Right forelimb (tissue), 1 donor: ENCODE results near the gene MAPKAPK3.
A peak's percentile ranks its signal among the peaks of the same experiment; 100 is the strongest.

Source experiments
- DNase-seq: peaks from one replicate; pipeline ENCODE4 v3.0.0-alpha.2; 2018

The MAPKAPK3 gene

GRCh38 chr3:50609071-50609762 is 7.7 kb upstream of the MAPKAPK3 start:
- DNase-seq = no peak

DNA sequence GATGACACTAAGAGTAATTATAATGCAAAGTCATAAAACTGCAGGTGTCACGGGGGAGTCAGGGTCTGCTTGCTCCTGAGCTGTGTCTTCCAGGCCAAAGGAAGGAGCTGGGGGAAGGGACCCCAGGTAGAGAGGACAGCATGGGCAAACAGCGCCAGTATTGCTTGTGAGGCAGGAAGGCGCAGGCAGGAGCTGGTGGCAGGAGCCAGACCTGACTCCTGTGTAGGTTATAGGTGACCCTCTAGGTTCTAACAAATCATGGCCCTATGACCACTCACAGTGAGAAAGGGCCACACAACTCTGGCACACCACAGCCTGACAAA is 7.2 kb upstream of the MAPKAPK3 start:
- no peak for DNase-seq

DNA sequence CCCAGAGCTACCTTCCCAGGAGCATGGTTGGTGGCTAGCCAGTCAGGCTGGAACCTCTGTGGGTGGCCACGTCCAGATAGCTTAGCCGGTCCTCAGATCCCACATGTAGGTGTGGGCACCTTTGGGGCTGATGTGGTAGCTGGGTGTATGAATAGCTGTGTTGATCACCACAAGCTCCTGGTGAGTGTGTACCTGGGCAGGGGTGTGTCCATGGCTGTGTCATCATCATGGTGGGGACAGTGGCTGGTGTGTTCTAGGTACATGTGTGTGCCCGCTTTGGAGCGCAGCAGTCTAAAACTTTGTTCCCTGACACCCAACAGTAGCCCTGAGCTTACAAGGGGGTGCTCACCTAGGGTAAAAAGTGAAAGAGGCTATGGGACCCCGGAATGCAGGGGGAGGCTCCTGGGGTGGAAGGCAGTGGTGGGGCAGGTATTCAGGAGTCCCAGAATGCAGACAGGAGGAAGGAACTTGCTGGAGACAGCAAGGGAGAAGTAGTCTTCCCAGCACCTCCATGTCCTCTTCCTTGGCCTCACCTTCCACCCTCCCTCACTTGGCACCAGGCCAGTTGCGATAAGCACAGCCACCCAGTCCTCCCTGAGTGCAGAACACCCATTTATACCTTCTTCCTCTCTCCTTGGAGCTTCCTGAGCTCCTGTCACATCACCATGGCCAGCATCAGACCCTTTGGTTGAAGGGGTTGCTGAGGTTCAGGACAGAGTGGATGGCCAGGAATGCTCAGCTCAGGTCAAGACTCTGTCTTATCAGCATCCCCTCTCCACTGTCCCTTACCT is 6.6 kb upstream of the MAPKAPK3 start:
- DNase-seq = no peak

GRCh38 chr3:50610992-50611463 is 5.9 kb upstream of the MAPKAPK3 start:
- DNase-seq = no peak

- peak; percentile 99 for DNase-seq
These were observed 5.3 kb upstream of the MAPKAPK3 start, which contains the start of gene CISH for GRCh38 chr3:50611464-50612233. TSS of gene CISH (minus strand) at chr3:50611774. CDS start at chr3:50611650, 124 bp downstream.

DNA sequence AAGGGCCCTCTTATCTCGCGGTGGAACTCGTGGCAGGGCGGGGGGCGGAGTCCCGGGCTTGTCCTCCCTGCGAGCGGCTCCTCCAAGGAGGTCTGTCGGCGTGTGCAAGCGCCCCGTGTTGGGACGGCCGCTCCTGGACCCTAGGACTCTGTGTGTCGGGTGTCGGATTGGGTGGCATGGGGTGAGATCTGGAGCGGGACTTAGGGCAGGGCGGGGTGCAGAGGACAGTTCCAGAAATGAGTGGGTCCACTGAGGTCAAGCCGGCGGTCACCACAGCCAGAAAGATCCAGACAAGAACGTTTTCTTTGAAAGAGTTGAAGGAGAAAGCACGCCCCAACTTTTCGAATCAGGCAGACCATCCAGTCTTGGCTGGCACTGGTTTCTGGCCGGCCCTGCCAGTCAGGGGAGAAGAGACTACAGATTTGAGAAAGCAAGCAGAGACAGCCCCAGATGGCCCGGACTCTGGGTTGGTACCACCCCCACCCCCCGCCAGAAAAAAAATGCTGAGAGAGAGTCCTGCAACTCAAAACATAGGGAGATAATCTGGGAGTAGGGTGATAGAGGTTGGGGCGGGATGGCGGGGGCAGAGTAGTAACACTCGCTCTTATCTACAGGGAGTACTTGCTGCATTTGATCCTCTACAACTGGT is 4.6 kb upstream of the MAPKAPK3 start:
- no peak for DNase-seq

DNA sequence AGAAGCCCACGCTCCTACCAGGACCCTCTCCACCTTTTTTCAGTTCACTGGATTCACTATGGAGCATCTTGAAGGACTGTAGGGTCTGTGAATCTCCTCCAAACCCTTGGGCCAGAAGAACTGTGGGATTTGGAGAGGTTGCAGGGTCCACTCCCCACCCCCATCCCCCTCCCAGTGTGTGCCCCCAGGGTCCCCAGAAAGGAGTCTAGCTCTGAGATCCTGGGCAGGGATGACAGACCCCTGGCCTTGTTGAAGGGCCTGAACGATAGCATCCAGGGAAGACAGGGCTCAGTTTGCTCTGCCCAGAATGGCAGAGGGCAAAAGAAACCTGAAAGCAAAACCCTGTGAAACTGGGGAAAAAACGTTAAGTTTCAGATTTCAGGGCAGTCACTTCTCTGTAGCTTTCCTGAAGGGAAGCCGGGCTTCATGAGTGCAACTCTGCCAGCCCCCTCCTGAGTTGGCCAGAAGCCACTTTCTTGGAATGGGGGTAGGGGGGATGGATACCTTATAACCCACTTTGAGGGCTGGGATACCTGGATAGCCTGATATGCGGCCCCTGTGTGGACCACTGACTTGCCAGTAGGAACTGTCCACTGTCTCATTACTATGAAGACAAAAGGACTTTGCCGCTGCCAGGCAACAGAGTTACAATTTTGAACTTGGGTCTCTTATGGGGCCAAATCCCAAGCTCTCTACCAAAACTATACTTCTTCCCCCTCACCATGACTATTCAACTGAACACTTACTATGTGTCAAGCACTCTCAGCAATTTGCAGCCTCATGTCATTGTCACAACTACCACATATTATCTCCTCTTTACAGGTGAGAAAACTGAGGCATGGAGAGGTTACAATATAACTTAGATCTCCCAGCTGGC is 3.7 kb upstream of the MAPKAPK3 start:
- no peak for DNase-seq

GRCh38 chr3:50615190-50615589 is 1.8 kb upstream of the MAPKAPK3 start:
- peak; percentile 35 for DNase-seq

GRCh38 chr3:50616003-50616769 is 765 bp upstream of the MAPKAPK3 start:
- peak; percentile 89 for DNase-seq

DNA sequence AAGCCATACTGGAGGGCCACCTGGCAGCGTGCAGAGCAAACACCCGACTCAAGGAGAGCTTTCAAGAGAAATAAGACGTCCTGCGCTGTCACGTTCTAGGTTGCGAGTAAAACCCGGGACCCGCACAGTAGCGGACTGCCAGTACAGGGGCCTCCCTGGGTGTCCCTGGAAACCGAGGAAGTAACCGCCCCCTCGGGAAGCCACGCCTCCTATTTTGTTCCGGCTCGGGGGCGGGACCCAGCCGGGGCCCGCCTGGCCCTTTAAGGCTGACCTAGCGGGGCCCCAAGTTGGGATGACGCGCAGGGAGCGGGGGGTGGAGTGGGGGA is 218 bp upstream of the MAPKAPK3 start:
- peak; percentile 92 for DNase-seq

GRCh38 chr3:50617911-50618481 is 1.0 kb downstream of the MAPKAPK3 start:
- no peak for DNase-seq

GRCh38 chr3:50620420-50620819 is 3.5 kb downstream of the MAPKAPK3 start:
- DNase-seq = no peak

DNA sequence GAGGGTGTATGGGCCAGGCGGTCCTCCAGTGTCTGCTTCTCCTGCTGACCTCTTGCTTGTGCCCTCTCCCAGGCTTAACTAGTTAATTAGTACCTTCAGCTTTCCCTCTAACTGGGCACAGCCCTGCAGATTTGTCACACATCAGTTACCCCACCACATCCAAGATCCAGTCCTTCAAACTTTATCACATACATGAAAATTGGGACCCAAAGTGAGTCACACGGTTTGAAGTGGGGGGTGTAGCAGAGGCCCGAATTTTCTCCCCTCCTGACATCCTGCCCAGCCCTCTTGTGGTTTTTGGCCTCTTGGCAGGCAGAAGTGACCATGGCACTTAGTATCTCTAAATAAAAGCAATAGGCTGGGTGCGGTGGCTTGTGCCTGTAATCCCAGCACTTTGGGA is 3.9 kb downstream of the MAPKAPK3 start:
- no peak for DNase-seq

DNA sequence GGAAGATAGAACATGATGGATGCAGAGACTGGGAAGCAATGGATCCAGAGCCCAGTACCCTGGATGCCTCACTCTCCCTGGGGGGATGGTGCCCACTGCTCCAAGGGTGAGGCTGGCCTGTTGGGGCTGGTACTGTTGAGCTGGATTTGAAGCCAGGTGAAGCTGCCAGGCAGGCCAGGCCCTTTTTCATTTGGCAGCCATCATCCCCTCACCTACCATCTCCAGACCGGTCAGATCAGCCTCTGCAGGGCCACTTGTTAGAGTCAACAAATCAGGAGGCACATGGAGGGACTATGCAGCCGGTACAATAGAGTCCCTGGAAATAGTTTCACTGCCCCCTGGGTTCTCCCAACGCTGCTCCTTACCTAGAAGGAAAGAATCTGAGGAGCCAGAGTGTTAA is 5.9 kb downstream of the MAPKAPK3 start:
- no peak for DNase-seq

DNA sequence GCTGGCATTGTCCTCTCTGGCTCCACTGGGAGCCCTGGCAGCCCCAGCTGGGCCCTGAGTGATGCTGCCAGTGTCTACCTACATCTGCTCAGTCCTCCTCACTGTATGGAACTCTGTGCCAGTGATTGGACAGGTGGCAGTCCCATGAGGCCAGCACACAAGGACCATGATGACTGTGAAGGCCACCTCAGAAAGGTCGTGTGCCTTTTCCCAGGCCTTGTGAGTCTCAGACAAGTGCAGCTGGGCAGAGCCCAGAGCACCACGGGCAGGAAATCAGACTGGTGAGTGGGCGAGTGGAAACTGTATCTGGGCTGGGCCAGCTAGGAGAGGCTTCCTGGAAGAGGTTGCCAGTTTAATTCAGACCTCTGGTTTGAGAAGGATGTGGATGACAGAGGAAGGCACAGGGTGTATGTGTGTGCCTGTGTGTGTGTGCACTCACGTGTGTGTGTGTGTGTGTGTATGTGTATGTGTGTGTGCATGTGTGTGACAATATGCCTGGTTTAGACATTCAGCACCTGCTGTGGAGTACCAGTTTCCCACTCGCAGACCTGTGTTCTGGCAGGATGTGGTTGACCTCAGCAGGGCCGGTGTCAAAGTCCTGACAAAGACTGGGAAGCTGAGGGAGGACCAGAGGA is 7.0 kb downstream of the MAPKAPK3 start:
- DNase-seq = no peak

DNA sequence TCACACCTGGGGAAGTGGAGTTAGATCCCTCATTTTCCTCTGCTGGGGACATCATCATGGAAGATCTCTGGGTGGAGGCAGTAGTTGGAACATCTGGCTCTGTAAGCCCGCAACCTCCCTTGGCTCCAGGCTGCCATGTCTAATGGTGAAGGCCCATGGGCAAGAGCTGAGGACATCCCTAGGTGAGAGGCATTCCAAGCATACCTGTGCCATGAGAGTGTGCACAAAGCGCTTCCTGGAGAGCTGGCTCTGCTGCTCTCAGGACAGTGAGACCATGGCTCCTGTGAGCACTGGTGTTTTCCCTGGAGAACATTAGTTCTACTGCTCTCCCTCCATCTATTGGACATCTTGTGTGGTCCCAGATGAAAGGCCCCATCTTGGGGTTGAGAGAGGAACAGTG is 7.7 kb downstream of the MAPKAPK3 start:
- no peak for DNase-seq

DNA sequence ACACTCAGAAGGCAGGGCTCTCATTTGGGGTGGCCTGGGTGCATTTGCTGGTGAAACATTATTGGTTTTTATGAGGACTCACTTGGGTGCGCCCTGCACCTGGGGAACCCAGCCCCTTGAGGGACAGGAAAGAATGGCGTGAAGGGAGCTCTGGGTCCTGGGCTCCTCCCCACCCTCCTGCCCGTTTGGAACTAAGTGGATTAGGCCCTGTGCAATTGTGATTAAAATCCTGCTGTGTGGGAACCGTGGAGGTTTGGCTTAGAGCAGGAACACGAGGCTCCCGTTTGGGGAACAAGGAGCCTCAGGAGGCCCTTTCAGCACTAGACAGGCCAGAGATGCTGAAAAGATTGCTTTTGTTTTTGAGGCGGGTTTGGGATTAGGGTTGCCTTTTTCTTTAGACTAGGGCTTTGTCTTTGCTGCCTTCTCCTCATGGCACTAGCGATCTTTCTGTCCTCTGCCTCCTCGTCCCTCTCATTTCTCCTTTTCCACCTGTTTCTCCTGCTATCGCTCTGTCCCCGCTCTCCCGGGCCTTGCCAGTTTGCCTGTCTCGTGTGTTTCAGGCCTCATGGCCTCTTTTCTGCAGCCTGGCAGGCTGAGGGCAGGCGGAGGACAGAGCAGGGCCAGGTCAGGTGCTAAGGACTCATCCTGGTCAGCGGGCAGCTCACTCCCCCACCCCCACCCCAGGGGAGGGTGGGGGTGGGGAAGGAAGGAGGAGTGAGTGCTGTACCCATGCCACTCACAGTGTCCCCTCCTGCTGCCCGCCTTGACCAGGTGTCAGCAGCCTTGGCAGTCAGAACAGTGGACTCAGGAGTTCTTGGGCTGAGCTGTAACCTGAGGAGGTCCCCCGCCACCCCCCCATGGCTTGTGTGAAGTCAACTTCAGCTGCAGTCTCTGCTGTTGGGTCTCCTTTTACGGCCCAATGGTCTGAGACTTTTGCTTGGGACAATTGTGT is 8.6 kb downstream of the MAPKAPK3 start:
- no peak for DNase-seq

DNA sequence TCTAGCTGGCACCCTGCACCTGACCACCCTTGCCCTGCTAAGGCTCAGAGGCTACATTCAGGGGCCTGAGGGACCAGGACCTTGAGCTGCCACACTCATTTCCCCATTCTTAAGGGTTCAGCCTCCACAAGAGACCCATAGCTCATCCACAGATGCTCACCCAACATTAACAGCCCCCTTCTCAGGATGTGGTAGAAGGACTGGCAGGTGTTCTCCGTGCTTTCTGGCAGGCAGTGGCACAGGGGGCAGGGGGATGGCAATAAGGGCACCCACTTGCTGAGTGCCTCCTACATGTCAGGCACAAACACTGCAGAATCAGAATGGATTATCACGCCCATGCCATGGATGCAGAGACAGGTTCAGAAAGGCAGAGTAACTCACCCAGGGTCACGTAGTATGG is 9.4 kb downstream of the MAPKAPK3 start:
- no peak for DNase-seq

DNA sequence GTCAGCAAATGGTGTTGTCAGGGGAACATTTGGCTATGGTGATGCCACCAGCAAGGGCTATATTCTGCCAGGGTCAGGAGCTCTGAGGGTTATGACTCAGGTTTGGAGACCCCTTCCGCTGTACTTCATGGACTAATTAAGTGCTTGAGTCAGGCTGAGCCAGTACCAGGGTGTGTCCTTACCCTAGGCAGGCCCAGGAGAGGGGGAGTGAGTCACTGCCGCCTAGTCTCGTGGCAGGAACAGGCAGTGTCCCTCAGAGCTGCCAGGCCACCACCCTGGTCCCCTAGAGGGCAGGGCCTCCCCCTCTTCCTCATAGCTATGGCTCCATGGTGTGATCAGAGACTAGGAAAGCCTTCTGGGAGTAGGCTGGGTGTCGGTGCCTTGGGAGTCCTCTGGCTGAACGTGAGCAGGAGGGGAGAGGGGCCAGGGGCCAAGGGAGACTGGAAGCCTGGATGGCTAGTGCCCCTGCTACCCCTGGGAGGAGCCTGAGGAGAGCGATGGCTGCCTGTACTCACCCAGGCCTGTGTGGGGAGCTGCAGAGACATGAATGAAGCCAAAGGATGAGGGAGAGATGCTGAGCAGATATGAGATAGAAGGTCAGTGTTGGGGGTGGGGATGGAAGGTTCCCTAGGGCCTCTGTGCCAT is 10.6 kb downstream of the MAPKAPK3 start:
- DNase-seq = no peak
